ENCODE data around the gene DCK. TPM values are rescaled to one million over a fixed set of nuclear protein-coding genes. Genes with fewer than 3 reads are reported as not detected.
"Not testable (repeated sequence)": the region's sequence is repeated elsewhere in the genome, so short reads cannot be mapped to it uniquely, and the experiment has no call there.

DCK gene
- total and polyA plus RNA-seq, 2 of the 4 experiments (the other 2 are of a cell fraction) = 7.0 to 8.9 TPM

GRCh38 chr4:71032106-71032505 lies 38.7 kb downstream of the DCK start:
- H3K79me1 ChIP-seq (ENCODE audit: low read depth in 1 of 2, low read length in 2 of 2) = peaks cover 9 to 14% of the 10 kb centered on the region in 2 experiments
- peak overlapping the region; percentile 80; the same call in 1 of the 2 replicates for H4K5ac ChIP-seq (ENCODE audit: low read depth, low read length)
- in situ Hi-C loops (cut with MboI; ENCODE audit: low sequenced_read_pairs) = loop anchor here (25.0 kb wide), 1 partner anchor 530 kb away; no protein-coding TSS in a partner anchor
- 14% methylated on average over 5 of the region's 10 CpGs; no CpG with 5 or more reads in 1 of the 2 experiments for WGBS, 2 experiments (ENCODE audit: extremely low coverage in 2 of 2, insufficient read length in 1 of 2)
- peak overlapping the region; percentile 49 for H2AFZ ChIP-seq (replicated peaks; ENCODE audit: low read length, poor library complexity)
- TF ChIP-seq BHLHE40 (IDR thresholded peaks at IDR 0.05; ENCODE audit: low read depth, low read length) (peak; percentile 48; the same call in 1 of the 2 replicates), FOS (IDR thresholded peaks at IDR 0.05; ENCODE audit: low read depth, low read length) (peak; percentile 72)
- H3K18ac ChIP-seq (ENCODE audit: low read depth, low read length) = peak overlapping the region; percentile 68; the same call in 1 of the 2 replicates
- H3K4me1 ChIP-seq (ENCODE audit: control insufficient read depth, insufficient read depth, low read length); H3K36me3 ChIP-seq (ENCODE audit: control insufficient read depth, insufficient read depth, low read length); H3K56ac ChIP-seq (ENCODE audit: extremely low read depth, insufficient read depth, low read length); POLR2A ChIA-PET (ENCODE audit: unreplicated experiment); intact Hi-C loops (cut with micrococcal nuclease); H4K20me1 ChIP-seq (ENCODE audit: insufficient read depth, low read length); H3K9me3 ChIP-seq (ENCODE audit: control insufficient read depth, insufficient read depth, low read length); H3K9ac ChIP-seq (ENCODE audit: low read depth, low read length); ATAC-seq (ENCODE audit: low read depth); H3K4me3 ChIP-seq (ENCODE audit: insufficient read depth, low read depth, low read length); CTCF ChIA-PET; H3K27me3 ChIP-seq (ENCODE audit: control insufficient read depth, insufficient read depth, low read length); H3K9me1 ChIP-seq (ENCODE audit: insufficient read depth, low read length); dilution Hi-C loops (cut with HindIII; ENCODE audit: low sequenced_read_pairs, unreplicated experiment); H2AK9ac ChIP-seq (replicated peaks; ENCODE audit: low read depth, low read length, poor library complexity); BruUV-seq (replicated peaks); H4K91ac ChIP-seq (ENCODE audit: insufficient read depth, low read depth, low read length): not testable (repeated sequence)
- peak overlapping the region; percentile 72 to 80; a peak in 3 of 4 replicates for H4K8ac ChIP-seq (ENCODE audit: low read depth in 2 of 2, low read length in 2 of 2)
- 0 out of 3 replicates have a peak overlapping the region, but pooled peaks have one; percentile 36 for H2BK15ac ChIP-seq (ENCODE audit: low read depth, low read length)
- H3K27ac ChIP-seq (ENCODE audit: insufficient read depth, low read length) = peak overlapping the region; percentile 61; the same call in 1 of the 2 replicates
- peak overlapping the region; percentile 91 for H2BK120ac ChIP-seq (ENCODE audit: low read depth, low read length)
- peak overlapping the region; percentile 96; the same call in 1 of the 2 replicates for H3K14ac ChIP-seq (replicated peaks; ENCODE audit: low read depth, low read length)
- H2BK20ac ChIP-seq (ENCODE audit: low read depth, low read length) = peak overlapping the region; percentile 94
- H3K4ac ChIP-seq (ENCODE audit: low read depth, low read length) = peak overlapping the region; percentile 82
- peak overlapping the region; percentile 54; the same call in 1 of the 2 replicates for H3K4me2 ChIP-seq (ENCODE audit: low read depth, low read length)
- peak; percentile 78 for DNase-seq
- 0 out of 2 replicates have a peak overlapping the region, but pooled peaks have one; percentile 93 for H2AK5ac ChIP-seq (ENCODE audit: low read depth, low read length)
- H2BK5ac ChIP-seq (ENCODE audit: low read depth, low read length, poor library complexity, severe bottlenecking) = peak overlapping the region; percentile 66
- peak overlapping the region; percentile 59; the same call in 1 of the 2 replicates for H3K23ac ChIP-seq (ENCODE audit: low read depth, low read length)
